Cerebellar nuclear complex (tissue), 1 donor: ENCODE results near the gene ADIPOR1.
"Not testable (repeated sequence)": the region's sequence is repeated elsewhere in the genome, so short reads cannot be mapped to it uniquely, and the experiment has no call there.

Experiments
- DNase-seq, 2 experiments: peaks; one replicate each; lab custom pipeline; 2025; lab: John Stamatoyannopoulos, UW

ADIPOR1 gene

DNA sequence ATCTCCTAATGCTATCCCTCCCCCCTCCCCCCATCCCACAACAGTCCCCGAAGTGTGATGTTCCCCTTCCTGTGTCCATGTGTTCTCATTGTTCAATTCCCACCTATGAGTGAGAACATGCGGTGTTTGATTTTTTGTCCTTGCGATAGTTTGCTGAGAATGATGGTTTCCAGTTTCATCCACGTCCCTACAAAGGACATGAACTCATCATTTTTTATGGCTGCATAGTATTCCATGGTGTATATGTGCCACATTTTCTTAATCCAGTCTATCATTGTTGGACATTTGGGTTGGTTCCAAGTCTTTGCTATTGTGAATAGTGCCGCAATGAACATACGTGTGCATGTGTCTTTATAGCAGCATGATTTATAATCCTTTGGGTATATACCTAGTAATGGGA is 21.7 kb downstream of the ADIPOR1 start:
- DNase-seq = not testable (repeated sequence)

- DNase-seq = no peak
These were observed 22.3 kb downstream of the ADIPOR1 start for GRCh38 chr1:202935844-202936243.

- DNase-seq = no peak
These were observed 23.4 kb downstream of the ADIPOR1 start for GRCh38 chr1:202934755-202935154.

DNA sequence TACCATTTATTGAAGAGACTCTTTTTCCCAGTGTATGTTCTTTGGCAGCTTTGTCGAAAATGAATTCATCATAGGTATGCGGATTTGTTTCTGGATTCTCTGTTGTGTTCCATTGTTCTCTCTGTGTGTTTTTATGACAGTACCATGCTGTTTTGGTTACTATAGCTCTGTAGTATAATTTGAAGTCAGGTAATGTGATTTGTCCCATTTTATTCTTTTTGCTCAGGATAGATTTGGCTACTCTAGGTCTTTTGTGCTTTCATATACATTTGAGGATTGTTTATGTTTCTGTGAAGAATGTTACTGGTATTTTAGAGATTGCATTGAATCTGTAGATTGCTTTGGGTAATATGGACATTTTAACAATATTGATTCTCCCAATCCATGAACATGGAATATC is 25.6 kb downstream of the ADIPOR1 start:
- DNase-seq = no peak

GRCh38 chr1:202926581-202927491 is 31.3 kb downstream of the ADIPOR1 start, which contains the start of gene KLHL12:
Gene KLHL12, minus strand, starts transcription at chr1:202927234. Its CDS starts 2,072 bp downstream, at chr1:202925162.
- peak; percentile 53 to 84 for DNase-seq

GRCh38 chr1:202923533-202923932 is 34.6 kb downstream of the ADIPOR1 start:
- no peak for DNase-seq

GRCh38 chr1:202919615-202920014 is 38.5 kb downstream of the ADIPOR1 start:
- no peak for DNase-seq

DNA sequence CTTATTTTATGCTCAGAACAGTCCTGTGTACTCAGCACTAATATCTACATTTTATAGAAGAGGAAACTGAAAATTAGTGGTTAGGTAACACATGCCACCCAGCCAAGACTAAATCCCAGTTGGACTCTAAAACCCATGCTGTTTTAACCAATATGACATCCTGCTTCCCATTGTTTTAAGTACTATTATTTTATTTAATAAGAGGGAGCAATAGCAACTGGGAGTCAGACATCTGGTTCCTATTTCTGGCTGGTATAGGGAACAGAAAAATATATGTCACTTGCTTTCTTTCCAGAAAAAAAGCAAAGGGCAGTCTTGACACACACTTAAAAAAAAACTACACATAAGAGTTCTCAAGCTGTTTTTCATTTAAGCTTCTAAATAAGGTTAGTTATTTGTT is 43.0 kb downstream of the ADIPOR1 start:
- no peak for DNase-seq

- DNase-seq = not testable (repeated sequence)
These were observed 45.6 kb downstream of the ADIPOR1 start for GRCh38 chr1:202912476-202912875.

DNA sequence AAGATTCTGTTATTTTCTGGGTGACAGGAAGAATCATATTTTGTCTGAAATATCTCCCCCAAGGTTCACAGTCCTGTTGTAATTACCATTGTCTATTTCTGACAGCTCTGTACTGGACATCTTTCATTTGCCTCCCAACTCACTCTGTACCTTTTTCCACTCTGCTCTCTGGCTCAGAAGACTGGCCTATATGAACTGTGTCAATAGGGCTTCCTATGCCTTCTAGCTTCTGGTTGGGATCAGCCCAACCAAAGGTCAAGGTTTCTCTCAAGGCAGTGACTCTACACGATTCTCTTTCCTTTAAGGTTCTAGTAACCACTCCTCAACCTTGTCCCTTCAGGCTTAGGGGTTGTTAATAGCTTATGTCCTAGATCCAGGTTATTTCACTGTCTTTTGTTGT is 48.6 kb downstream of the ADIPOR1 start:
- no peak for DNase-seq

DNA sequence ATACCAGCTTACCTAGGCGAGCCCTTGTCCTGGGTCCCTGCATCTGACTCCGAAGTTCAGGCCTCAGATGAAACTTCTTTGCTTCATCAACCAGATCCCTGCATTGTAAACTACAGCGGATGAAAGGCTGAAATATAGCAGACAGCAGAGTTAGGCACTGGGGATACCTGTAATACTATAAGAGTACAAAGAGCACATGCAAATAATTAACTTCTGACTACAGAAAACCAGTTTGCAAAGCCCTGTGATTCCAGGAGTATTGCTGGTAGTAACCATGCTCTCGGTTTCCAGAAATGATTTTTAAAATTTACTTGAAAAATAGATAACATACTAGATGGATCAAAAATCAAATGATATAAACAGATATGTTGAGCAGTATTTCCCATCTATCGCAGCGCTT is 49.1 kb downstream of the ADIPOR1 start:
- DNase-seq = no peak

GRCh38 chr1:202905331-202905730 is 52.8 kb downstream of the ADIPOR1 start:
- no peak for DNase-seq

- not testable (repeated sequence) for DNase-seq
These were observed 54.3 kb downstream of the ADIPOR1 start for GRCh38 chr1:202903808-202904207.

- DNase-seq = no peak
These were observed 56.6 kb downstream of the ADIPOR1 start for GRCh38 chr1:202901555-202901954.

DNA sequence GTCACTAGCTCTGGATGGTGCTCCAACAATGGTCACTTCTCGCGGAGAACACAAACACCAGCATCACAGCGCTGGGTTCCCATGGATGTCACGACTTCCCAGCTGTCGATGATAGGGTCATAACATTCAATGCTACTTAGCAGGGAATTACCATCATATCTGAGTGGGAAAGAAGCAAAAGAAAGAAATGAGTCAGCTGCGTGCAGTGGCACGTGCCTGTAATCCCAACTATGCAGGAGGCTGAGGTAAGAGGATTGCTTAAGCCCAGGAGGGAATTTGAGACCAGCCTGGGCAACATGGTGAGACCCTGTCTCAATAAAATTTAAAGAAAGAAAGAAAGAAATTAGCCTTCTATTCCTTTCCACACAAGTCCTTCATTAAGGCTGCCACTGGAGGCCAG is 65.6 kb downstream of the ADIPOR1 start:
- no peak for DNase-seq
